NCI-H2107 (cell line): ENCODE measurements around the gene ZSWIM9.
"Not testable (repeated sequence)": the region's sequence is repeated elsewhere in the genome, so short reads cannot be mapped to it uniquely, and the experiment has no call there.

Experiments used
- DNase-seq: peaks from one replicate; lab custom pipeline; 2025; lab: John Stamatoyannopoulos, UW

Gene ZSWIM9

DNA sequence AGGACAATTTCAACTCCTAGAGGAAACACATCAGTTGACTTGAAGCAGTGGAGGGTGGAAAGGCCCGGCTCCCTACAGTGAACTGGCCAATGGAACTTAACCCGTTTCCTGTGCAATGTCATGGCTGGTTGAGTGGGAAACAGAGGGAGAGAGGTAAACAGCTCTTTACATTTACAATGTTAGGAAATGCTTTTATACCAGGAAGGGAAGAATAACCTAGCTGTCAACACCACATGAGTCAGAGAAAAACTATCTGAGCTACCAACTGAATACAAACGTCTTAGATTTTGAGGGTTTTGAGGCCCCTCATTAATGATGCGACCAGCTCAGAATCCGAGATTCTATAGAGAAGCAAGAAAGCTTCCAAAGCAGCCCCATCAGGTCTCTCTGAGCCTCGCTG, 48.5 kb downstream of the ZSWIM9 start:
- no peak for DNase-seq

DNA sequence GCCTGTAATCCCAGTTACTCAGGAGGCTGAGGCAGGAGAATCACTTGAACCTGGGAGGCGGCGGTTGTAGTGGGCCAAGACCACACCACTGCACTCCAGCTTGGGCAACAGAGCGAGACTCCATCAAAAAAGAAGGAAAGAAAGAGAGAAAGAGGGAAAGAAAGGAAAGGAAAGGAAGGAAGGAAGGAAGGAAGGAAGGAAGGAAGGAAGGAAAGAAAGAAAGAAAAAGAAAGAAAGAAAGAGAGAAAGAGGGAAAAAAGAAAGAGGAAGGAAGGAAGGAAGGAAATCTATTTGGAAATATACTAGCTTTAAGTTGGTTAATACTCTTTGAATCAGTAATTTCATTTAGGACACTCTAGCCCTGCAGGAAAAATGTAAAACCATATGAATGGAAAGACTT, 50.3 kb downstream of the ZSWIM9 start:
- DNase-seq = not testable (repeated sequence)

DNA sequence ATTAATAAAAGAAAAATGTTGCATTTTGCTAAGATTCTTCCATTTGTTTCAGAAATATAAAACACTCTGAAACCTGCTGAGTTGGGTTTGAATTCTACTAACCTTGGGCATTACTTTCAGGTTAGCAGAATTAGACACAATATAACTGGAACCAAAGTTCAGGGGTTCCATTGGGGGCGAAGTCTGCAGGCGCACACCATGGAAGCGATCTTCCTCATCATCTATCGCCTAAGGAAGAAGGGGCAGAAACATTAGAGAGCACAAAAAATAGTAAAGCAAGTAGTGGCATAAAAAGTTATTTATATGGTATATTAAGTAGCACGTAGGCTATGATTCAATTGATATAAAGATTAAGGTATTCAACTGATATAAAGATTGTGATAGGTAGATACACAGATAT, 51.1 kb downstream of the ZSWIM9 start:
- DNase-seq = no peak

DNA sequence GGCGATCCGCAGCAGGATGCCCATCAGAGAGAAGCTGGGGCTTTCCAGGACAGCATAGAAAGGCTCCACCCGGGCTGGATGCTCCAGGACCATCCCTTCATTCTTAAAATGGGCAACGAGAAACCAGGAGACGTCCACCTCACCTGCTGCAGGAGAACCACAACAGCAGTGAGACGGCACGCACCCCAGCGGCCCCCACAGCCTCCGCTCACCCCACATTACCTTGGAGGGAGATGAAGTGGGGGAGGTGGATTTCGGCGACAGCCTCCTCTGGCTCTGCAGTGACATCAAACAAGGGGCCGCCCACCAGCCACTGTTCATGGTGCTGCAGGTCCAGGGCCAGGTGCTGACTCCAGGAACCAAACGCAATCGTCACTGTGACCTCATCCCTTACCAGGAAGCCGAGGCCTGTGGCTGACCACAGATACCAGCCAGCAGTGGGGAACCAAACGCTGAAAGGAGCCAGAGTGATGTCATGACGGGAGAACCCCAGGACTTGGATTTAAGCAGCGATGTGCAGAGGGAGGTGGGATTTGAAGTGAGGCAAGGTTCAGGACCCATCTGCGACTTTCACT, 60.2 kb downstream of the ZSWIM9 start:
- DNase-seq = no peak

DNA sequence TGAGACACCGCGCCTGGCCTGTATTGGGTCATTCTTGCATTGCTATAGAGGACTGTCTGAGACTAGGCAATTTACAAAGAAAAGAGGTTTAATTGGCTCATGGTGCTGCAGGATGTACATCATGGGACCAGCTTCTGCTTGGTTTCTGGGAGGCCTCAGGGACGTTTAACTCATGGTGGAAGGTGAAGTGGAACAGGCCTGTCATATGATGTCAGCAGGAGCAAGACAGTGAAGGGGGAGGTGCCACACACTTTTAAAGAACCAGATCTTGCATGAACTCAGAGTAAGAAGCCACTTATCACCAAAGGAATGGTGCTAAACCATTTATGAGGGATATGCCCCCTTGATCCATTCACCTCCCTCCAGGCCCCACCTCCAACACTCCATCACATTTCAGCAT, 66.6 kb downstream of the ZSWIM9 start:
- DNase-seq = no peak

DNA sequence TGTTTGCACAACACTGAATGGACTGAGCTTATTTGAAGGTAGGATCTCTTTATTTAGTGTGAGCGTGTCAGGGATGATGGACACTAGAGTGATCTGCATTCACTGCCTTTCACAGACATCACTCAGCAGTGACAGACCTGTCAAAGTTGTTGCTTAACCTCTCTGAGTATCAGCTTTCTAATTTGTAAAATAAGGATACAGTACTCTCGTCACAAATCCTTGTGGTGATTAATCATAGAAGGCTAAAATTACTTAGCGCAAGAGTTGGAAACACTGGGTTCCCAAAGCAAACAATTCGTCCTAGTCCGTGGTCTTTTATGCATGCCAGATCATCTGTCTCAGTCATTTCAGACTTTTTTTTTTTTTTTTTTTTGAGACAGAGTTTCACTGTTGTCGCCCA, 68.6 kb downstream of the ZSWIM9 start:
- no peak for DNase-seq

DNA sequence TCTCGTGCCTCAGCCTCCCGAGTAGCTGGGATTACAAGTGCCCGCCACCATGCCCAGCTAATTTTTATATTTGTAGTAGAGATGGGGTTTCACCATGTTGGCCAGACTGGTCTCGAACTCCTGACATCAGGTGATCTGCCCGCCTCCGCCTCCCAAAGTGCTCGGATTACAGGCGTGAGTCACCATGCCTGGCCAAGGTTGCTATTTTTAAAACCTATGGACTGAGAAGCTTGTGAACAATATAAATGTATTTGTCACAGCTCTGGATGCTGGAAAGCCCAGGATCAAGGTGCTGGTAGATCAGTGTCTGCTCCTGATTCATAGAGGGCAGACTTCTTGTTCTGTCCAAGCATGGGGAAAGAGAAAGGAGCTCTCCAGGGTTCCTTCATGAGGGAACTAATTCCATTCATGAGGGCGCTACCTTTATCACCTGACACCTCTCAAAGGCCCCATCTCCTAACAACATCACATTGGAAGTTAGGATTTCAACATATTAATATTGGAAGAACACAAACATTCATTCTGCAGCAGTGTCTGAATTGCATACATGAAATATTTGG, 69.2 kb downstream of the ZSWIM9 start:
- no peak for DNase-seq

DNA sequence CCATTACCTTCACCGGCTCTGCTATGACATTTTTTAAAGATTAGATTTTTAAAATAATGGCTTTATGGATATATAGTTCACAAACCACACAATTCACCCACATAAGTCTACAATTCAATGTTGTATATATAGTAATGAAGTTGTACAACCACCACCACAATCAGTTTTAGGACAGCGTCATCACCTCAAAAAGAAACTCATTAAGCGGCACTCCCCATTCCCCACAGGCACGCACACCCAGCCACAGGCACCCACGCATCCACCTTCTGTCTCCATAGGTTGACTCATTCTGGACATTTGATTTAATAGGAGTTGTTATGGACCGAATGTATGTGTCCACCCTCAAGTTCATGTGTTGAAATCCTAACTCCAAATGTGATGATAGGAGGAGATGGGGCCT, 71.3 kb downstream of the ZSWIM9 start:
- DNase-seq = not testable (repeated sequence)

DNA sequence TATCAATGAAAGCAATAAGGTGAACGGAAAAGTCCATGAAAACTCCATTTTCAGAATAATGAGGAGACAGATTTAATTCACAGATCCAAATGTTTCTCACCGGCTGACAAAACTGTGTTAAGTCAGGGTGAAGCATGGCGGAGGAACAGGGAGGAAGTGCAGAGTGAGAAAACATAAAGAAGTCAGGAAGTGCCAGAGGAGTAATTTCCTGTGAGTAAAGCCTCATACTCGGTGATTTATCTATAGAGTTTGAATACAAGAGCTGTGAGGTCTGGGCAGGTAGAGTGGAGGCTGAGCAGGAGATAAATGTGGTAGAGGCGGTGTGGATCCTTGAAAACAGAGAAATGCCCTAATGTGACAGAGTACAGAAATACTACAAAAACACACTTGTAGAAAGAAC, 73.8 kb downstream of the ZSWIM9 start:
- no peak for DNase-seq

DNA sequence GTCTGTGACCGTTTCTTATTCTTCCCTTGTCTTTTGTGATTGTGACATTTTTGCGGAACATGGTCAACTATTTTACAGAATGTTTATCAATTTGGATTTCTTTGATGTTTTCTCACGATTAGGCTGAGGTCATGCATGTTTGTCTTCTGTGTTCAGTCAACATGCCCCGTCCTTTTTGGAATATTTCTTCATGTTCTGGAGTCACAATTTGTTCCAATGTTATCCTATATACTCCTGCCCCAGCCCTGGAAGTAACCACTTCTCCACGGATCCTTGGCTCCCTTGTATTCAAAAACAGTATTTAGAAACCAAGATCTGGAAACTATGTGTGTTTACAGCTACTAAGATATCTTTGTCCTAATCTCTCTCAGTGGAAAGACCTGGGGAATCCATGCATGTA, 75.6 kb downstream of the ZSWIM9 start:
- DNase-seq = no peak

DNA sequence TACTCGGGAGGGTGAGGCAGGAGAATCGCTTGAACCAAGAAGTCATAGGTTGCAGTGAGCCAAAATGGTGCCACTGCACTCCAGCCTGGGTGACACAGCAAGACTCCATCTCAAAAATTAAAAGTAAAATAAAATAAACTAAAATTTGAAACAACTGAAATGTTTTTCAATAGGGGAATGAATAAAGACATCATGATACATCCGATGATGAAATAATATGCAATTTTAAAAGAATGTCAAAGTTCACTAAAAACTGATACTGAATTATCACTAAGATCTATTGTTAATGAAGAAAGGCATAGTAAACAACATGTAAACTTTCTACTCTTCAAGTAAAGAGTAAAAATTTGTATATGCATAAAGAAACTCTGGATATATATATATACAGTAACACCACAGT, 76.7 kb downstream of the ZSWIM9 start:
- no peak for DNase-seq
